ENCODE results near the gene PTPDC1. TPM values are rescaled to one million over a fixed set of nuclear protein-coding genes. Genes with fewer than 3 reads are reported as not detected.

The PTPDC1 gene, protein sequence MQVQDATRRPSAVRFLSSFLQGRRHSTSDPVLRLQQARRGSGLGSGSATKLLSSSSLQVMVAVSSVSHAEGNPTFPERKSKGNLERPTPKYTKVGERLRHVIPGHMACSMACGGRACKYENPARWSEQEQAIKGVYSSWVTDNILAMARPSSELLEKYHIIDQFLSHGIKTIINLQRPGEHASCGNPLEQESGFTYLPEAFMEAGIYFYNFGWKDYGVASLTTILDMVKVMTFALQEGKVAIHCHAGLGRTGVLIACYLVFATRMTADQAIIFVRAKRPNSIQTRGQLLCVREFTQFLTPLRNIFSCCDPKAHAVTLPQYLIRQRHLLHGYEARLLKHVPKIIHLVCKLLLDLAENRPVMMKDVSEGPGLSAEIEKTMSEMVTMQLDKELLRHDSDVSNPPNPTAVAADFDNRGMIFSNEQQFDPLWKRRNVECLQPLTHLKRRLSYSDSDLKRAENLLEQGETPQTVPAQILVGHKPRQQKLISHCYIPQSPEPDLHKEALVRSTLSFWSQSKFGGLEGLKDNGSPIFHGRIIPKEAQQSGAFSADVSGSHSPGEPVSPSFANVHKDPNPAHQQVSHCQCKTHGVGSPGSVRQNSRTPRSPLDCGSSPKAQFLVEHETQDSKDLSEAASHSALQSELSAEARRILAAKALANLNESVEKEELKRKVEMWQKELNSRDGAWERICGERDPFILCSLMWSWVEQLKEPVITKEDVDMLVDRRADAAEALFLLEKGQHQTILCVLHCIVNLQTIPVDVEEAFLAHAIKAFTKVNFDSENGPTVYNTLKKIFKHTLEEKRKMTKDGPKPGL
- polyA plus RNA-seq = 7.3 and 10.8 TPM in 2 replicates

DNA sequence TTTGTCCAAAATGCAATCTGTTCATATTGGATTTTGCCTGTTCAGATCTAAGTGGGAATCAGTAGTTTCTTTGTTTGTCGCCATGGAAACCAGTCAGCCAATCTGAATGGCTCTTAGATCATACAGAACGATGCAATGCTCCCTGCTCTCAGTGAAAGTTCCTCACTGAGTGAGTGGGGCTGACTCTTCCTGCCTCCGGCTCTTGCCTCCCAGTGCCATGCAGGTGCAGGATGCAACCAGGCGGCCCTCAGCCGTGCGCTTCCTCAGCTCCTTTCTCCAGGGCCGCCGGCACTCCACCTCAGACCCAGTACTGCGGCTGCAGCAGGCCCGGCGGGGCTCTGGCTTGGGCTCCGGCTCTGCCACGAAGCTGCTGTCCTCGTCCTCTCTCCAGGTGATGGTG lies at the start of gene PTPDC1:
Gene PTPDC1 (plus strand): TSS at position 151 of the 400 bp plus-strand sequence. CDS start 67 bp downstream, at position 218.

Other genes with a start within 250 kb of the PTPDC1 start
- gene BARX1, start 129.1 kb upstream of the PTPDC1 start, polyA plus RNA-seq = not detected in 2 replicates
- gene ZNF169, start 174.8 kb downstream of the PTPDC1 start, polyA plus RNA-seq = 3.3 and 3.4 TPM in 2 replicates
- not detected in 2 replicates for gene NUTM2F, start 244.2 kb downstream of the PTPDC1 start, polyA plus RNA-seq

All from Purkinje cell (primary cell).